Measurements from ENCODE around the gene XAGE5.
"Not testable (repeated sequence)": the region's sequence is repeated elsewhere in the genome, so short reads cannot be mapped to it uniquely, and the experiment has no call there.

XAGE5 gene

GRCh38 chrX:52811065-52811625 is at the start of gene XAGE5:
XAGE5 (plus strand) TSS chrX:52811287; CDS start chrX:52812567, 1,280 bp downstream.
- no peak for DNase-seq

DNA sequence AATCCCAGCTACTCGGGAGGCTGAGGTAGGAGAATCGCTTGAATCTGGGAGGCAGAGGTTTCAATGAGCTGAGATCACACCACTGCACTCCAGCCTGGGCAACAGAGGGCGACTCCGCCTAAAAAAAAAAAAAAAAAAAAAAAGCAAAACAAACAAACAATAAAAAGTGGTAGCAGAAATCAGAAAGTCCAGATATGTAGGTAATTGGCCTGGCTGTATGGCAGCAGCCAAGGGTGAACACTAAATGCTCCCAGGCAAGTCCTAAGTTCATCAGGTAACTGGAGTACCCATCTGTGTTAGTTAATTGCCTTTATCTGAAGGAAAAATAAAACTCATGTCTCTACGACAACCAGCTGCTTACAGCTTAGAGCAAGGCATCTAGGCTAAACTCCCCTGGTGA is 45.1 kb upstream of the XAGE5 start:
- DNase-seq = not testable (repeated sequence)

DNA sequence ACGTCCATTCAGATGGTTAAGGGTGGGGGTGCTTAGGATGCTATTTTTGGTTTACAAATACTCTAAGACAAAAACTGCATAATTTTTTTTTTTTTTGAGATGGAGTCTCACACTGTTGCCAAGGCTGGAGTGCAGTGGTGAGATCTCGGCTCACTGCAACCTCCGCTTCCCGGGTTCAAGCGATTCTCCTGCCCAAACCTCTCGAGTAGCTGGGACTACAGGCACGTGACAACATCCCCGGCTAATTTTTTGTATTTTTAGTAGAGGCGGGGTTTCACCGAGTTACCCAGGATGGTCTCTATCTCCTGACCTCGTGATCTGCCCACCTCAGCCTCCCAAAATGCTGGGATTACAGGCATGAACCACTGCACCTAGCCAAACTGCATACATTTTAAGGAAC is 37.6 kb upstream of the XAGE5 start:
- not testable (repeated sequence) for DNase-seq

DNA sequence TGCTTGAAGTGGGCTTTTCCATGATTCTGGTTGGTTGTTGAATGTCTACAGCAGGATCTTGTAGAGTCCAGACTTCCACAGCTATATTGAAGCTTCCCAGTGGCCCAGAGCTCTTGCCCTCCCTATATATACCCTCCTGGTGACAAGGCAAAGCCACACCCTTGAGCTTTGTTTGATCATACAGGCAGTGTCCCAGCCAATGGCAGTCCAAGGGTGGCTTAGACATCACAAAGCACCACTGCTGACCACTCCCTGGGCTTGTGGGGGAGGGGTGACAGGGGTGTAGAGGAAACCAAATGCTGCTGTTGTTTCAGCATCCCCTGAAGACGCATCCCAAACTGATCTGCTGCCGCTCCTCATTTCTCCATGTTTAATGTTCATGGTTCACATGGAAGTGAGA is 13.8 kb upstream of the XAGE5 start, which contains the start of gene SPANXN5:
SPANXN5 (minus strand) TSS at position 101 of the 400 bp plus-strand sequence; CDS start at position 22, 79 bp downstream.
- not testable (repeated sequence) for DNase-seq

GRCh38 chrX:52804876-52805275 is 6.2 kb upstream of the XAGE5 start:
- not testable (repeated sequence) for DNase-seq

DNA sequence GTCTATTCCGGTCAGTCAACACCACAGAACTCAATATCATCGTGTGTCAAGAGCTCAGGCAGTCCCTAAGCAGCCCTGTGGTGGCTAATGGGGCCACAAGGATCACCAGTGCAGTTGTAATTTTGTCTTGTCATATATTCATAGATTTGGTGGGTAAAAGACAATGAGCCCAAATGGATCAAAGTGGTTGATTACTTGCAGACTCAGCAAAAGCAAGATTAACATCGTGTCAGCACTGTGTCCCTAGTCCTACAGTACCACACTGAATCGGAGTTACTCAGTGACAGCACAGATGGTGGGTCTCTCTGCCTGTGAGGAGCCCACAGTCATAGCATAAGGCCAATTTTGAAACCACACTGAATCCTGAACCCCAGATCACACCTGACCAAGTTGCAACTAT is 8.7 kb downstream of the XAGE5 start:
- DNase-seq = no peak

GRCh38 chrX:52821079-52821760 is 10.1 kb downstream of the XAGE5 start:
- no peak for DNase-seq

DNA sequence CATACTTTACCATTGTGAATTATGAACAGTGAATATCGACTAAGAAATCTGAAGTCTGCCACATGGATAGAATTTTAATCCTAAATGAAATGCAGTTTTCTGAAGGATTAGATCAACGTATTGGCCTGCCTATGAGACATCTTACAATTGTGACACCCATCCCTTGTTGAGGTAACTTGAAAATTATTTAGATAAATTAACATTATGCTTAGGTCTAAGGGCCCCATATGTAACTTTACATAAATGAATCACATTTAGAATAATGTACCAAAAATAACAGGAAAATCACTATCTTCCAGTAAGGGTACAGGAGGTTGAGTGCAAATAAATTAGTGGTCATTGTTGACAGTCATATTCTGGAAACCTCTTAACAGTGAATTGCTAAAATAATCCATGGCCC is 13.5 kb downstream of the XAGE5 start:
- DNase-seq = no peak

DNA sequence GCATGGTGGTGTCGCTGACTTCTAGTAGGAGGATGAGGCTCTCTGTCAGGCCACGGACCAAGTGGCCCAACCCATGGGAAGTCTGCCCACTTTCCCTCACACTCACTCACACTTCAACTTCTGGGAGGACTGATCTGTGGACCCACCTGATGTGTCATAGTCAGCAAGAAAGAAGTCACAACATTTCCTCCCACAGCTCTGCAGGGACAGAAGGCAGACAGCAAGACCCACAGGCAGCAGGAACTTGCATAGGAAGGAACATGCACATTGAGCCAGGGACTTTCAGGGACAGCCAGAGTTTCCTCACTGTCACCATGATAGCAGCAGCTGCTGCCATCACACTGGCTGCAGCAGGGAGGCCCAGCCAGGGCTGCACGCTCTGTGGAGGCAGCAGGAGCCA is 19.5 kb downstream of the XAGE5 start:
- DNase-seq = no peak

DNA sequence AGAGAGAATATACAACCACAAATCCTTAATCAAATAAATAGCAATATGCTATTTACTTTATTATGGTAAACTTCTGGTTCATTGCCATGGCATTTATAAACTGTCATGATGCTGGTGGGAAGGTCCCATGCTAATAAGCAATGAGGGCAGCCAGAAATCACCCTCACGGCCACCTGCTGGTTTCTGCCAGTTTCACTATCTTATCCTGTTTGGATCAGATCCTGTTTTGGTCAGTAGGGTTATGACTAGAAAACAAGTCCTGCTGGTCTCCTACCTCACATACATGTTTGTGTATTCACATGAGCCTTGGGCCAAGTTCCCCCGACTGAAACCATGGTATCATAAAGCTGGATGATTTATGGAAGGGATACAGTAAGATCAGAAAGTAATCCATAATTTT is 28.1 kb downstream of the XAGE5 start:
- DNase-seq = no peak

GRCh38 chrX:52843619-52844018 is 32.5 kb downstream of the XAGE5 start:
- DNase-seq = not testable (repeated sequence)

GRCh38 chrX:52852110-52852860 is 41.2 kb downstream of the XAGE5 start:
- no peak for DNase-seq

GRCh38 chrX:52856991-52857525 is 46.0 kb downstream of the XAGE5 start:
- not testable (repeated sequence) for DNase-seq

GRCh38 chrX:52865343-52865998 is 54.4 kb downstream of the XAGE5 start:
- DNase-seq = no peak

All from activated CD4-positive, alpha-beta T cell treated with anti-CD3 and anti-CD28 coated beads, Interleukin-10, Interleukin-2, amounts not matched to agents 100 ng/mL and 50 ng/mL, durations not matched to agents 16 hours and 8 hours (primary cell).